ENCODE results near the gene PIK3CG. TPM values are rescaled to one million over a fixed set of nuclear protein-coding genes. Genes with fewer than 3 reads are reported as not detected.
A peak's percentile ranks its signal among the peaks of the same experiment; 100 is the strongest.

The PIK3CG gene
- total RNA-seq, 1 donor from 2014 or later, result 6.6 TPM

- intact Hi-C loops (cut with DNase I), result no loop called here
- ATAC-seq (no peak), DNase-seq (ENCODE audit: low spot score) (no peak)
Measured at GRCh38 chr7:106853250-106853908, 11.7 kb upstream of the PIK3CG start.

- intact Hi-C loops (cut with DNase I), result no loop called here
- no peak for DNase-seq (ENCODE audit: low spot score)
- ATAC-seq, result no peak
Measured at GRCh38 chr7:106855540-106856132, 9.4 kb upstream of the PIK3CG start.

- DNase-seq (ENCODE audit: low spot score) (peak; percentile 67), ATAC-seq (peak; percentile 42)
- intact Hi-C loops (cut with DNase I), result no loop called here
Measured at GRCh38 chr7:106858618-106859532, 6.2 kb upstream of the PIK3CG start.

- DNase-seq (ENCODE audit: low spot score) (no peak), ATAC-seq (peak; percentile 52)
- intact Hi-C loops (cut with DNase I), result no loop called here
Measured at GRCh38 chr7:106862317-106863089, 2.6 kb upstream of the PIK3CG start.

- ATAC-seq (no peak), DNase-seq (ENCODE audit: low spot score) (no peak)
- intact Hi-C loops (cut with DNase I), result no loop called here
Measured at GRCh38 chr7:106863274-106863997, 1.6 kb upstream of the PIK3CG start.

- intact Hi-C loops (cut with DNase I), result no loop called here
- no peak for ATAC-seq
- DNase-seq (ENCODE audit: low spot score), result no peak
Measured at GRCh38 chr7:106864298-106865081, 592 bp upstream of the PIK3CG start.

GRCh38 chr7:106866298-106867281, 1.5 kb downstream of the PIK3CG start:
- DNase-seq (ENCODE audit: low spot score) (no peak), ATAC-seq (no peak)
- intact Hi-C loops (cut with DNase I), result no loop called here

- ATAC-seq (no peak), DNase-seq (ENCODE audit: low spot score) (no peak)
- intact Hi-C loops (cut with DNase I), result no loop called here
Measured at GRCh38 chr7:106867641-106868351, 2.7 kb downstream of the PIK3CG start.

- DNase-seq (ENCODE audit: low spot score) (no peak), ATAC-seq (no peak)
- intact Hi-C loops (cut with DNase I), result no loop called here
Measured at GRCh38 chr7:106868364-106868763, 3.3 kb downstream of the PIK3CG start.

GRCh38 chr7:106869954-106870353, 4.9 kb downstream of the PIK3CG start:
- intact Hi-C loops (cut with DNase I), result no loop called here
- DNase-seq (ENCODE audit: low spot score), result no peak
- no peak for ATAC-seq

GRCh38 chr7:106870528-106870927, 5.4 kb downstream of the PIK3CG start:
- no peak for ATAC-seq
- intact Hi-C loops (cut with DNase I), result no loop called here
- no peak for DNase-seq (ENCODE audit: low spot score)

GRCh38 chr7:106870983-106871410, 5.9 kb downstream of the PIK3CG start:
- intact Hi-C loops (cut with DNase I), result no loop called here
- DNase-seq (ENCODE audit: low spot score) (no peak), ATAC-seq (peak; percentile 46)

- intact Hi-C loops (cut with DNase I), result no loop called here
- DNase-seq (ENCODE audit: low spot score) (no peak), ATAC-seq (no peak)
Measured at GRCh38 chr7:106871793-106872571, 6.9 kb downstream of the PIK3CG start.

GRCh38 chr7:106872763-106873162, 7.7 kb downstream of the PIK3CG start:
- intact Hi-C loops (cut with DNase I), result no loop called here
- no peak for DNase-seq (ENCODE audit: low spot score)

GRCh38 chr7:106874076-106874475, 9.0 kb downstream of the PIK3CG start:
- DNase-seq (ENCODE audit: low spot score), result no peak
- no peak for ATAC-seq
- intact Hi-C loops (cut with DNase I), result no loop called here

More at GRCh38 chr7:106872763-106873162, 7.7 kb downstream of the PIK3CG start:
- ATAC-seq, result no peak

Measured in sciatic nerve (tissue), 2 donors.